Natural killer cell (primary cell): ENCODE data around the gene TENM3. TPM values are rescaled to one million over a fixed set of nuclear protein-coding genes. Genes with fewer than 3 reads are reported as not detected.

Experiments used
- ATAC-seq, 3 donors: fragments of 150-1000 bp in 2 of 3; fragments of 200-7000 bp in 1 of 3; cut with Tn5 transposase; 1 replicate in 1 of 3; 2 replicates in 2 of 3; pipeline ENCODE4 v1.10.0; 2021; ENCODE audit warnings: mild to moderate bottlenecking in 2 of 3, moderate library complexity in 2 of 3
- DNase-seq, 2 donors: peaks; one replicate each; pipeline versions ENCODE4 v3.0.0 to v3.0.0-alpha.2; 2013 to 2021; ENCODE audit warnings: mixed read lengths in 1 of 2
- H3K27ac ChIP-seq: one replicate; pipeline ENCODE4 v1.5.1; 2013; ENCODE audit warnings: mild to moderate bottlenecking, low read length
- H3K27me3 ChIP-seq: one replicate; pipeline ENCODE4 v1.6.1; 2013; ENCODE audit warnings: low read length; ENCODE audit not compliant: control insufficient read depth, insufficient read depth
- H3K36me3 ChIP-seq: one replicate; pipeline ENCODE4 v1.6.1; 2013; ENCODE audit warnings: low read length; ENCODE audit not compliant: control insufficient read depth, insufficient read depth
- H3K4me1 ChIP-seq: one replicate; pipeline ENCODE4 v1.6.1; 2013; ENCODE audit warnings: low read length; ENCODE audit not compliant: control insufficient read depth, insufficient read depth
- H3K4me3 ChIP-seq: one replicate; pipeline ENCODE4 v1.5.1; 2013; ENCODE audit warnings: low read length
- H3K9me3 ChIP-seq: one replicate; pipeline ENCODE4 v1.6.1; 2013; ENCODE audit warnings: low read length; ENCODE audit not compliant: control insufficient read depth, insufficient read depth
- H3K27ac Mint-ChIP-seq, 2 donors: one replicate each; pipeline ENCODE4 v1.8.0; 2022; ENCODE audit warnings: mild to moderate bottlenecking in 2 of 2, mixed read lengths in 2 of 2, moderate library complexity in 1 of 2
- H3K27me3 Mint-ChIP-seq, 2 donors: one replicate each; pipeline ENCODE4 v1.8.0; 2022; ENCODE audit warnings: low read depth in 2 of 2, mixed read lengths in 2 of 2
- H3K36me3 Mint-ChIP-seq: one replicate; pipeline ENCODE4 v1.8.0; 2022; ENCODE audit warnings: mixed read lengths
- H3K4me1 Mint-ChIP-seq, 2 donors: one replicate each; pipeline ENCODE4 v1.8.0; 2022; ENCODE audit warnings: mixed read lengths in 2 of 2
- H3K4me3 Mint-ChIP-seq: one replicate; pipeline ENCODE4 v1.8.0; 2022; ENCODE audit warnings: mild to moderate bottlenecking, moderate library complexity, mixed read lengths
- H3K9me3 Mint-ChIP-seq, 2 donors: one replicate each; pipeline ENCODE4 v1.8.0; 2022; ENCODE audit warnings: mixed read lengths in 2 of 2
- WGBS: methylation state at CpG from one replicate; pipeline ENCODE4 v1.1.7; 2013; ENCODE audit warnings: missing lambda C conversion rate; ENCODE audit not compliant: insufficient coverage; 5-methylcytosine and 5-hydroxymethylcytosine counted together
- intact Hi-C: fragments of 100-400 bp; cut with micrococcal nuclease; formaldehyde crosslinking; loops from one replicate; pipeline ENCODE4 v1.14.2; 2022
- total RNA-seq, 4 donors: library from RNA; stranded (reverse); fragments of 120-200 nt in 1 of 4; gene quantifications; one replicate each; pipeline versions ENCODE4 v1.2.3 to v1.2.4, GENCODE V29; 2013 to 2022
- TF ChIP-seq, protein P1 (sequence below): fragments of 200-600 bp; IDR thresholded peaks from one replicate; pipeline ENCODE4 v1.8.0; 2022; ENCODE audit warnings: antibody characterized with exemption

The TENM3 gene
- total RNA-seq, 3 donors from 2014 or later (not counting 1 experiment from before 2014, with no cell fraction given), result not detected

DNA sequence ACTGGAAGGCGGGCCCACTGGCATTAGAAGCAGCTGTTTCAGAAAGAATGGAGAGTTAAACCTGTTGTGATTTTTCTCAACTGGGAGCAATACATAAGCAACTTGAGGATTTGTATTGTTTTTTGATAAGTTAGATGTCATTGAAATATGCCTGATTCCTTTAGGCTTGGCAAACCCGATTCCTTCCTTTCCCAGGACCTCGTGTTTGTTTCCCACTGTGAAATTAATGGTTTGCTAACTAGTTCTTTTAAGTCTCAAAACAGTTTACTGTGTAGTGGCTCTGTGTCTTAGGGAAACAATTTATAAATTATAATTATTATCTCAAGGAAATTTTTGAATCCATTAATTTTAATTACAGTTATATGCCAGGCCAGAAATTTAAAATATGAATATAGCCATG, 456.0 kb downstream of the TENM3 start:
- no peaks in the 10 kb centered on the region for H3K4me1 ChIP-seq
- ATAC-seq, result no peak
- Mint-ChIP-seq H3K4me3 (no peak overlapping the region), H3K9me3 (no peaks in the 10 kb centered on the region), H3K27me3 (peaks cover 0 to 2% of the 10 kb centered on the region in 2 donors), H3K27ac (no peak overlapping the region), H3K36me3 (no peaks in the 10 kb centered on the region), H3K4me1 (no peaks in the 10 kb centered on the region)
- intact Hi-C loops, result no loop called here
- no peak for DNase-seq
- WGBS, result 75% methylated on average over 3 of the region's 3 CpGs
- no peaks in the 10 kb centered on the region for H3K36me3 ChIP-seq
- no peak overlapping the region for H3K4me3 ChIP-seq
- no peaks in the 10 kb centered on the region for H3K27me3 ChIP-seq
- TF ChIP-seq, protein P1, sequence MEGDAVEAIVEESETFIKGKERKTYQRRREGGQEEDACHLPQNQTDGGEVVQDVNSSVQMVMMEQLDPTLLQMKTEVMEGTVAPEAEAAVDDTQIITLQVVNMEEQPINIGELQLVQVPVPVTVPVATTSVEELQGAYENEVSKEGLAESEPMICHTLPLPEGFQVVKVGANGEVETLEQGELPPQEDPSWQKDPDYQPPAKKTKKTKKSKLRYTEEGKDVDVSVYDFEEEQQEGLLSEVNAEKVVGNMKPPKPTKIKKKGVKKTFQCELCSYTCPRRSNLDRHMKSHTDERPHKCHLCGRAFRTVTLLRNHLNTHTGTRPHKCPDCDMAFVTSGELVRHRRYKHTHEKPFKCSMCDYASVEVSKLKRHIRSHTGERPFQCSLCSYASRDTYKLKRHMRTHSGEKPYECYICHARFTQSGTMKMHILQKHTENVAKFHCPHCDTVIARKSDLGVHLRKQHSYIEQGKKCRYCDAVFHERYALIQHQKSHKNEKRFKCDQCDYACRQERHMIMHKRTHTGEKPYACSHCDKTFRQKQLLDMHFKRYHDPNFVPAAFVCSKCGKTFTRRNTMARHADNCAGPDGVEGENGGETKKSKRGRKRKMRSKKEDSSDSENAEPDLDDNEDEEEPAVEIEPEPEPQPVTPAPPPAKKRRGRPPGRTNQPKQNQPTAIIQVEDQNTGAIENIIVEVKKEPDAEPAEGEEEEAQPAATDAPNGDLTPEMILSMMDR, result no peak
- no peak overlapping the region for H3K27ac ChIP-seq
- H3K9me3 ChIP-seq, result no peaks in the 10 kb centered on the region

DNA sequence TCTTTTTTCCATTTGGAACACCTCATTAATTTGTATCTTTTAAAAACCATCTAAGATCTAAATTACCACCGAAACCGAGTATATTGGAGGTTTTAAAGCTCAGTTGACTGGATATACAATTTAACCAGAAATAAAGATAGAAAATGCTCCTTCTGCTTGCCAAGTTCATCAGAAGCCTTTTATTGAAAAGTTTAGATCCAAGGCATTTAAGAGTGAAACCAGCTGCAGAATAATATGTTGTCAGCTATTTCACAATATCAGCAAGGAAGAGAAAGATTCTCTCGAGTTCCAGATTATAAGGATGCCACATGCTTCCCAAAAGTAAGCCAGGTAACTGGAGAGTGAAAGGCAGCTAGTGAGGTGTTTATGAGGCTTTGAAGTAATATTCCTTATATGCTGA, 456.6 kb downstream of the TENM3 start:
- Histone ChIP-seq H3K4me1 (no peaks in the 10 kb centered on the region), H3K36me3 (no peaks in the 10 kb centered on the region), H3K4me3 (no peak overlapping the region), H3K9me3 (no peaks in the 10 kb centered on the region), H3K27me3 (no peaks in the 10 kb centered on the region), H3K27ac (no peak overlapping the region)
- TF ChIP-seq, protein P1, result no peak
- H3K4me1 Mint-ChIP-seq, result no peaks in the 10 kb centered on the region
- no peaks in the 10 kb centered on the region for H3K9me3 Mint-ChIP-seq
- no peak overlapping the region for H3K4me3 Mint-ChIP-seq
- intact Hi-C loops, result no loop called here
- no peak overlapping the region for H3K27ac Mint-ChIP-seq
- H3K27me3 Mint-ChIP-seq, result peaks cover 0 to 2% of the 10 kb centered on the region in 2 donors
- no peaks in the 10 kb centered on the region for H3K36me3 Mint-ChIP-seq
- no peak for ATAC-seq
- no peak for DNase-seq
- WGBS, result 75% methylated on average over 1 of the region's 3 CpGs

DNA sequence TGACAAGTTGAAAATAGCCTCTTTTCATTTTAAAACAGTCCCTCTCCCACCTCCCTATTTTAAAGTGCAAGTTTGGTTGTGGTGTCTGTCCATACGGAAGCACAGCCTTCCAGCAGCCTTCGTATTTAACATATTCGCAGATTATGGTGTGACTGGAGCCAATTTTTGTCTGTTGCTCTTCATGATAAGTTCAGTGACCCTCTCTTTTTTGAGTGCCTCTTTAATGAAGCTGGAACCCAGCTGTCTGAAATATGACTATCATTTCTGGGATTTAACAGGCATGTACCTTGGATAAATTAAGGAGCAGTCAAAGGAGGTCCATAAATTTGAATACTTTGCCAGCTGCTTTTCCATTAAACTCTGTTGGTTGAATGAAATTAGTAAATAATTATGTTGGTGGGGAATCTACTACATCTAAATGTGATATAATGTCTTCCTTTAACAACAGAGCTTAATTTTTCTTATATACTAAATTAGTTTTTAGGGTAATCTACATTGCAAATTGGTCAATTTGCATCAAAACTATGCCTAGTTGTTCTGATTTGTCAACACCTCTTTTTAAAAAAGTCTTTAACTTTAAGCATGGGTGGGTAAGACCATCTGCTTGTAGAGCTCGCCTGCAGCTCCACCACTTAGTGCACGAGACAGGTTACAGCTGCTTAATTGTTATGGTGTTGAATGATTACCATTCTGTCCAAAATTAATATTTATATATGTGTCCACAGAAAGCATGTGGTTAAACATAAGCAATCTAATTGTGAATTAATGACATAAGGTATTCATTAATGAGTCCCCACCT, 457.4 kb downstream of the TENM3 start:
- Histone ChIP-seq H3K27ac (no peak overlapping the region), H3K4me1 (no peaks in the 10 kb centered on the region), H3K27me3 (no peaks in the 10 kb centered on the region), H3K9me3 (no peaks in the 10 kb centered on the region), H3K36me3 (no peaks in the 10 kb centered on the region), H3K4me3 (no peak overlapping the region)
- no peaks in the 10 kb centered on the region for H3K36me3 Mint-ChIP-seq
- DNase-seq (no peak), ATAC-seq (no peak)
- peaks cover 0 to 2% of the 10 kb centered on the region in 2 donors for H3K27me3 Mint-ChIP-seq
- no peaks in the 10 kb centered on the region for H3K4me1 Mint-ChIP-seq
- no peak overlapping the region for H3K4me3 Mint-ChIP-seq
- TF ChIP-seq, protein P1, result no peak
- H3K9me3 Mint-ChIP-seq, result no peaks in the 10 kb centered on the region
- no peak overlapping the region for H3K27ac Mint-ChIP-seq
- intact Hi-C loops, result no loop called here
- WGBS, result 90% methylated on average over 4 of the region's 5 CpGs

DNA sequence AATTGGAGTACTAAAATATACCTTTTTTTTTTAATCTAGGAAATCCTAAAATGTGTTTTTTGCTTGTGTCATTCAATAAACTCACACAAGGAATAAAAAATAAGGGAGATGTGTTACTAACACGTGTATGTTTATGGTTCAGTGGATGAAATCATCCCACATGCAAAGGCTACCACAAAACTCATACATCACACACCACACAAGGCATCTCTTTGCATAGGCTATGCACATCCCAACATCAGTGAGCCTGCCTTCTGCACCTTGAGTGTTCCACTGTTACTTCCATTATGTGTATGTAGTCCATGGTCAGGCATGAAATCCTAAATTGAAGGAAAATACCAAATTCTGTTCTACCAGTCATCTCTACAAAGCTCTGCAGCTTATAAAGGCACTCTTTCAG, 460.9 kb downstream of the TENM3 start:
- Mint-ChIP-seq H3K4me3 (no peak overlapping the region), H3K27me3 (peaks cover 0 to 2% of the 10 kb centered on the region in 2 donors), H3K4me1 (no peaks in the 10 kb centered on the region), H3K36me3 (no peaks in the 10 kb centered on the region), H3K27ac (no peak overlapping the region), H3K9me3 (no peaks in the 10 kb centered on the region)
- H3K36me3 ChIP-seq, result no peaks in the 10 kb centered on the region
- WGBS, result no CpG with 5 or more reads among the region's 1 CpG
- H3K9me3 ChIP-seq, result no peaks in the 10 kb centered on the region
- intact Hi-C loops, result no loop called here
- no peaks in the 10 kb centered on the region for H3K27me3 ChIP-seq
- DNase-seq, result no peak
- H3K27ac ChIP-seq, result no peak overlapping the region
- no peaks in the 10 kb centered on the region for H3K4me1 ChIP-seq
- TF ChIP-seq, protein P1, result no peak
- ATAC-seq, result no peak
- no peak overlapping the region for H3K4me3 ChIP-seq
